BJ (cell line): ENCODE data around the gene LRRC49. TPM values are rescaled to one million over a fixed set of nuclear protein-coding genes. Genes with fewer than 3 reads are reported as not detected.
"Not testable (repeated sequence)": the region's sequence is repeated elsewhere in the genome, so short reads cannot be mapped to it uniquely, and the experiment has no call there.

Experiments used
- CTCF ChIA-PET: fragments of 350-600 bp; formaldehyde crosslinking; extraction: SDS; loops from one replicate; lab custom pipeline; 2021; ENCODE audit warnings: antibody characterized with exemption, inconsistent platforms; lab: Yijun Ruan, JAX
- POLR2A ChIA-PET: fragments of 300-600 bp; sonication (Branson Sonifier 250); formaldehyde crosslinking; extraction: SDS; loops from one replicate; lab custom pipeline; 2021; ENCODE audit warnings: antibody characterized with exemption; lab: Charles Lee
- DNase-seq: peaks from one replicate; pipeline ENCODE4 v3.0.0-alpha.2; 2011; ENCODE audit warnings: low read depth
- H3K27me3 ChIP-seq: 2 replicates; pipeline ENCODE4 v1.6.0; 2011; ENCODE audit warnings: low read length; ENCODE audit not compliant: control insufficient read depth, insufficient read depth
- H3K36me3 ChIP-seq: 2 replicates; pipeline ENCODE4 v1.5.1; 2011; ENCODE audit warnings: low read length; ENCODE audit not compliant: control insufficient read depth, insufficient read depth
- H3K4me3 ChIP-seq: 2 replicates; pipeline ENCODE4 v1.5.1; 2011; ENCODE audit warnings: low read depth, mild to moderate bottlenecking, control low read depth, low read length
- polyA plus RNA-seq: library from polyadenylated mRNA; depleted of rRNA; stranded (reverse); fragments of >200 nt; gene quantifications from 2 replicates; pipeline ENCODE4 v1.2.3, GENCODE V29; 2011
- TF ChIP-seq, protein P1 (sequence below): IDR thresholded peaks from 2 replicates; pipeline ENCODE4 v1.5.1; 2011; ENCODE audit warnings: low read depth, mild to moderate bottlenecking, control low read depth, inconsistent platforms, low read length, moderate library complexity; ENCODE audit not compliant: insufficient read depth

LRRC49 gene
- polyA plus RNA-seq, 1 experiment, result 6.2 TPM

DNA sequence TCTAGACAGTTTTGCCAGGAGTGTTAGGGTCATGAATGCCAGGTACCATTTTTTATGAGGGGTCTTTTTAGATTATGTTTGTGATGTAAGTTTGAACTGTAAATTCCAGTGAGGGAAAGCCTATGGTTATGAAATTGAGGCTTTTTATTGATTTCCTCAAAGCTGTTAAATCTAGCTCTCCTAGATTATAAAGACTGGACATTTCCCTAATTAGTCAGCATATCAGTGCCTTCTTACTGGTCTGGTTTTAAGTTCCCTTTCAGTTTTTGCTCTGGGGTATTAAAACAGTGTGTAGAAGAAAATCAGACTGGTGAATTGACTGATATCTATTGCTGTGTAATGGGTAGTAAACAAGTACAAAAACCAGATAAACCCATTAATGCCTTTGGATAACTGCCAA lies 39.2 kb downstream of the LRRC49 start:
- CTCF ChIA-PET, result no interaction called here

DNA sequence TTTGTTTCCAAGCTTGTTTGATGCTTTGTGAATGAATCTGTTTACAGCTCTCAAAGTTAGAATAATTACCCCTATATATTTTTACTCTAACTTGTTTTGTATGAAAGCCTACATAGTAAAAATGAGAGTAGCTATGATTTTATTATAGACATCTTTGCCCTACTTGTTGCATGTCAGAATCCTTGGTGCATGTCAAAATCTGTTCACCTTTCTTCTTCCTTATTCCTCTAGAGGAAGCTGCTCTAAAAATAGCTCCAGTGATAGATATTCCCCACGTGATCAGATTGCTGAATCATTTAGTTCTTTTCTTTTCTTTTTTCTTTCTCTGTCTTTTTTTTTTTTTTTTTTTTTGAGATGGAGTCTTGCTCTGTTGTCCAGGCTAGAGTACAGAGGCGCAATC lies 39.8 kb downstream of the LRRC49 start:
- DNase-seq, result no peak
- H3K4me3 ChIP-seq, result no peak overlapping the region
- ChIA-PET POLR2A (no interaction called here), CTCF (no interaction called here)
- no peaks in the 10 kb centered on the region for H3K27me3 ChIP-seq
- TF ChIP-seq, protein P1, sequence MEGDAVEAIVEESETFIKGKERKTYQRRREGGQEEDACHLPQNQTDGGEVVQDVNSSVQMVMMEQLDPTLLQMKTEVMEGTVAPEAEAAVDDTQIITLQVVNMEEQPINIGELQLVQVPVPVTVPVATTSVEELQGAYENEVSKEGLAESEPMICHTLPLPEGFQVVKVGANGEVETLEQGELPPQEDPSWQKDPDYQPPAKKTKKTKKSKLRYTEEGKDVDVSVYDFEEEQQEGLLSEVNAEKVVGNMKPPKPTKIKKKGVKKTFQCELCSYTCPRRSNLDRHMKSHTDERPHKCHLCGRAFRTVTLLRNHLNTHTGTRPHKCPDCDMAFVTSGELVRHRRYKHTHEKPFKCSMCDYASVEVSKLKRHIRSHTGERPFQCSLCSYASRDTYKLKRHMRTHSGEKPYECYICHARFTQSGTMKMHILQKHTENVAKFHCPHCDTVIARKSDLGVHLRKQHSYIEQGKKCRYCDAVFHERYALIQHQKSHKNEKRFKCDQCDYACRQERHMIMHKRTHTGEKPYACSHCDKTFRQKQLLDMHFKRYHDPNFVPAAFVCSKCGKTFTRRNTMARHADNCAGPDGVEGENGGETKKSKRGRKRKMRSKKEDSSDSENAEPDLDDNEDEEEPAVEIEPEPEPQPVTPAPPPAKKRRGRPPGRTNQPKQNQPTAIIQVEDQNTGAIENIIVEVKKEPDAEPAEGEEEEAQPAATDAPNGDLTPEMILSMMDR, result no peak
- H3K36me3 ChIP-seq, result no peaks in the 10 kb centered on the region

More for the DNA sequence above, 39.2 kb downstream of the LRRC49 start:
- TF ChIP-seq, protein P1, result no peak
- no peak for DNase-seq
- POLR2A ChIA-PET, result no interaction called here
- Histone ChIP-seq H3K4me3 (no peak overlapping the region), H3K27me3 (no peaks in the 10 kb centered on the region), H3K36me3 (no peaks in the 10 kb centered on the region)

DNA sequence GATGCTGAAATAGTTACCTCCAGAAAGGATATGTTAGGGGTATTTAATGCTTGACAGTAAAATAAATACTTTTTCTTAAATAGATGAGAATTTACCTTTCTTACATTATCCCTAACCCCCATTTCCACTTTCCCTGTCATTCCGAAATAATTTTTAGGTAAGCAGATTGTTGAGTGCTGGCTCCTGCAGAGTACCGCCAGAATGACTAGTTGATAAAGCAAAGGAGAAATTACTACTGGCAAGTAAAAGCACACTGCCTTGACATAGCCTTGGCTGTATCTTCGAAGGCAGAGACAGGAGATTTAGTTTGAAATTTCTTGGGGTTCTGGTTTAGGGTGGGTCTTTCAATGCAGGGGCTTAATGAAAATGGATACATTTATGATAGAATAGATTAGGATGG lies 40.8 kb downstream of the LRRC49 start:
- ChIA-PET POLR2A (no interaction called here), CTCF (interaction anchor here (0.6 kb wide), 1 partner anchor 842 kb away, joined by 3 read pairs; no protein-coding TSS in a partner anchor)
- Histone ChIP-seq H3K36me3 (no peaks in the 10 kb centered on the region), H3K27me3 (no peaks in the 10 kb centered on the region), H3K4me3 (no peak overlapping the region)
- TF ChIP-seq, protein P1, result no peak
- DNase-seq, result no peak

DNA sequence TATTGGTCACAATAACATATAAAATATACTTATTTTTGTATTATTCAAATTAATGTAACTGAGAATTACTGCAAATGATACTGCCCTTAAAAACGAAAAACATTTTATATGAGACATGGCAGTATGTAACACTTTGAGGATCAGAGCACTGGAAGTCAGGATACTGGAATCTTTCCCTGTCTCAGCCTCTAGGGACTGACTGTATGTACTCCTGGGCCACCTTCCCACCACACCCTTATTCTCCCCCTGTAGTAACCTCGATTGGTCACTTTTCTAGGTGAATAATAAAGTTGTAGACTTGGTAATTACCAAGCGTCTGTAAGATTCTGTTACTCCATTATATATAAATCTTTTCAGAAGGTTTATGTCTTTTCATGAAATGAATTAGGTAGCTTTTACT lies 43.0 kb downstream of the LRRC49 start:
- POLR2A ChIA-PET, result no interaction called here
- DNase-seq, result no peak
- TF ChIP-seq, protein P1, result no peak
- no peak overlapping the region for H3K4me3 ChIP-seq
- CTCF ChIA-PET, result no interaction called here
- H3K27me3 ChIP-seq, result no peaks in the 10 kb centered on the region
- H3K36me3 ChIP-seq, result no peaks in the 10 kb centered on the region

DNA sequence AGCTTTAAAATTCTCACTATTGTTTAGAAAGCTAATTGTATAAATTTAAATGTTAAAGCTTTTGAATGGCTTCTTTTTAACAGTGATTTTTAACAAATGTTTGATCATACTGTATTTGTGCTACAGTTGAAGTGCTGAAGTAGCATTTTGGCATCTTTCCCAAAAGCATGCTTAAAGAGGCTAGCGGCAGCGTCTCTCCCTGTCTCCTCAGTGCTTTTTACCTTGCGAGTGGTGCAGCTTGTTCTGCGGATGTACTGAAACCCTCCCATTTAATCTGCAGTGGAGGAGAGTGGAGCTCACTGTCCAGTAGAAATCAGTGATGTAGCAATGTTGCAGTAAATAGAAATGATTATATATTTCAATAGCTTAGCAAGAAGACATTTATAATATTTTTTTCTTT lies 43.7 kb downstream of the LRRC49 start:
- no peak for DNase-seq
- ChIA-PET CTCF (no interaction called here), POLR2A (interaction anchor here (0.6 kb wide), 1 partner anchor 19 kb away, joined by 3 read pairs; no protein-coding TSS in a partner anchor)
- Histone ChIP-seq H3K36me3 (no peaks in the 10 kb centered on the region), H3K4me3 (no peak overlapping the region), H3K27me3 (no peaks in the 10 kb centered on the region)
- TF ChIP-seq, protein P1, result no peak

DNA sequence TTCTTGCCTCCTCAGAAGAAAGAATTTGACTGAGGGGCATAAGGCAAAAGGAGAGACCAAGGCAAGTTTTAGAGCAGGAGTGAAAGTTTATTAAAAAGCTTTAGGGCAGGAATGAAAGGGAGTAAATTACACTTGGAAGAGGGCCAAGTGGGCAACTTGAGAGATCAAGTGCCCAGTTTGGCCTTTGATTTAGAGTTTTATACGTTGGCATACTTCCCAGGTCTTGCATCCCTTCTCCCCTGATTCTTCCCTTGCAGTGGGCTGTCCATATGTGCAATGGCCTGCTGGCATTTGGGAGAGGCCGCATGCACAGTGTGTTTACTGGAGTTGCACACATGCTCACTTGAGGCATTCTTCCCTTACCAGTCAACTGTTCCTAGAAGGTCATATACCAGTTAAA lies 50.7 kb downstream of the LRRC49 start:
- H3K4me3 ChIP-seq, H3K27me3 ChIP-seq, H3K36me3 ChIP-seq, DNase-seq, POLR2A ChIA-PET: not testable (repeated sequence)
- CTCF ChIA-PET, result interaction anchor here (0.7 kb wide), 1 partner anchor 94 kb away, joined by 3 read pairs; no protein-coding TSS in a partner anchor
